Hematopoietic multipotent progenitor cell treated with erythropoietin and hydrocortisone succinate and interleukin-3 and kit ligand, for 15 days (in vitro differentiated cells): ENCODE measurements around the gene COG1.

Source experiments
- DNase-seq: peaks from one replicate; pipeline ENCODE4 v3.0.0-alpha.2; 2015; ENCODE audit warnings: low spot score

The COG1 gene

GRCh38 chr17:73199751-73200317 lies 7.0 kb downstream of the COG1 start:
- DNase-seq, result no peak

- DNase-seq, result no peak
Observed at GRCh38 chr17:73200476-73200875, 7.6 kb downstream of the COG1 start.

- DNase-seq, result no peak
Observed at GRCh38 chr17:73201215-73202069, 8.6 kb downstream of the COG1 start.

- no peak for DNase-seq
Observed at GRCh38 chr17:73203135-73203787, 10.4 kb downstream of the COG1 start.

- no peak for DNase-seq
Observed at GRCh38 chr17:73203788-73204479, 11.1 kb downstream of the COG1 start.

GRCh38 chr17:73205459-73205961 lies 12.7 kb downstream of the COG1 start:
- no peak for DNase-seq

- no peak for DNase-seq
Observed at GRCh38 chr17:73208139-73208827, 15.4 kb downstream of the COG1 start.

GRCh38 chr17:73209436-73209835 lies 16.6 kb downstream of the COG1 start:
- DNase-seq, result no peak

- peak; percentile 78 for DNase-seq
Observed at GRCh38 chr17:73210002-73210678, 17.3 kb downstream of the COG1 start.

GRCh38 chr17:73211745-73212144 lies 18.9 kb downstream of the COG1 start:
- no peak for DNase-seq

- no peak for DNase-seq
Observed at GRCh38 chr17:73214008-73214407, 21.2 kb downstream of the COG1 start.

GRCh38 chr17:73214851-73215250 lies 22.0 kb downstream of the COG1 start:
- DNase-seq, result no peak

GRCh38 chr17:73215447-73215846 lies 22.6 kb downstream of the COG1 start:
- DNase-seq, result no peak

GRCh38 chr17:73223626-73224230 lies 30.9 kb downstream of the COG1 start:
- no peak for DNase-seq

GRCh38 chr17:73224237-73224636 lies 31.4 kb downstream of the COG1 start:
- DNase-seq, result no peak

GRCh38 chr17:73224663-73225305 lies 31.9 kb downstream of the COG1 start:
- no peak for DNase-seq

- peak; percentile 21 for DNase-seq
Observed at GRCh38 chr17:73226556-73227172, 33.8 kb downstream of the COG1 start.

GRCh38 chr17:73227379-73227778 lies 34.5 kb downstream of the COG1 start:
- no peak for DNase-seq

GRCh38 chr17:73227944-73228343 lies 35.1 kb downstream of the COG1 start:
- DNase-seq, result no peak

- DNase-seq, result peak; percentile 96
Observed at GRCh38 chr17:73228748-73229236, 35.9 kb downstream of the COG1 start.
